HG02870 (cell line): ENCODE measurements around the gene SNX12.
"Not testable (repeated sequence)": the region's sequence is repeated elsewhere in the genome, so short reads cannot be mapped to it uniquely, and the experiment has no call there.

ENCODE experiments used
- ATAC-seq: cut with Tn5 transposase; IDR thresholded peaks from one replicate; pipeline ENCODE4 v1.9.1; 2021; ENCODE audit warnings: mild to moderate bottlenecking, moderate library complexity; ENCODE audit not compliant: unreplicated experiment

SNX12 gene

GRCh38 chrX:71095033-71095432, 26.9 kb upstream of the SNX12 start:
- no peak for ATAC-seq

GRCh38 chrX:71091263-71091662, 23.1 kb upstream of the SNX12 start:
- no peak for ATAC-seq

- no peak for ATAC-seq
These were observed 17.8 kb upstream of the SNX12 start for GRCh38 chrX:71085900-71086299.

GRCh38 chrX:71082822-71083221, 14.7 kb upstream of the SNX12 start:
- ATAC-seq, result no peak

- ATAC-seq, result no peak
These were observed 14.1 kb upstream of the SNX12 start for GRCh38 chrX:71082124-71082647.

GRCh38 chrX:71081330-71082123, 13.4 kb upstream of the SNX12 start:
- no peak for ATAC-seq

- ATAC-seq, result no peak
These were observed 2.4 kb upstream of the SNX12 start for GRCh38 chrX:71070531-71070930.

GRCh38 chrX:71067712-71068043, 456 bp downstream of the SNX12 start:
- ATAC-seq, result peak; percentile 3

- no peak for ATAC-seq
These were observed 1.0 kb downstream of the SNX12 start for GRCh38 chrX:71067089-71067488.

- ATAC-seq, result no peak
These were observed 8.0 kb downstream of the SNX12 start for GRCh38 chrX:71060127-71060526.

- ATAC-seq, result no peak
These were observed 10.1 kb downstream of the SNX12 start for GRCh38 chrX:71057848-71058530.

- ATAC-seq, result no peak
These were observed 11.3 kb downstream of the SNX12 start for GRCh38 chrX:71056867-71057266.

- peak; percentile 94 for ATAC-seq
These were observed 14.9 kb downstream of the SNX12 start for GRCh38 chrX:71053217-71053621.

GRCh38 chrX:71052721-71053120, 15.4 kb downstream of the SNX12 start:
- peak; percentile 16 for ATAC-seq

GRCh38 chrX:71047891-71048290, 20.2 kb downstream of the SNX12 start:
- not testable (repeated sequence) for ATAC-seq

GRCh38 chrX:71017396-71017939, 50.7 kb downstream of the SNX12 start:
- ATAC-seq, result no peak
